ENCODE data around the gene MYH9.

The MYH9 gene

GRCh38 chr22:36319595-36320497, 67.9 kb downstream of the MYH9 start:
- in situ Hi-C loops (cut with MboI; ENCODE audit: low sequenced_read_pairs) = no loop called here

- in situ Hi-C loops (cut with MboI; ENCODE audit: low sequenced_read_pairs) = no loop called here
Measured at GRCh38 chr22:36318442-36318841, 69.3 kb downstream of the MYH9 start.

- in situ Hi-C loops (cut with MboI; ENCODE audit: low sequenced_read_pairs) = no loop called here
Measured at GRCh38 chr22:36317658-36318271, 70.0 kb downstream of the MYH9 start.

- in situ Hi-C loops (cut with MboI; ENCODE audit: low sequenced_read_pairs) = no loop called here
Measured at GRCh38 chr22:36316419-36316818, 71.3 kb downstream of the MYH9 start.

GRCh38 chr22:36315325-36315724, 72.4 kb downstream of the MYH9 start:
- in situ Hi-C loops (cut with MboI; ENCODE audit: low sequenced_read_pairs) = no loop called here

- in situ Hi-C loops (cut with MboI; ENCODE audit: low sequenced_read_pairs) = no loop called here
Measured at GRCh38 chr22:36311386-36312085, 76.2 kb downstream of the MYH9 start.

GRCh38 chr22:36308880-36309279, 78.9 kb downstream of the MYH9 start:
- in situ Hi-C loops (cut with MboI; ENCODE audit: low sequenced_read_pairs) = loop anchor here (10.0 kb wide), 1 partner anchor 156 kb away; no protein-coding TSS in a partner anchor

GRCh38 chr22:36306227-36306626, 81.5 kb downstream of the MYH9 start:
- in situ Hi-C loops (cut with MboI; ENCODE audit: low sequenced_read_pairs) = loop anchor here (10.0 kb wide), 1 partner anchor 159 kb away; no protein-coding TSS in a partner anchor

GRCh38 chr22:36305813-36306212, 82.0 kb downstream of the MYH9 start:
- in situ Hi-C loops (cut with MboI; ENCODE audit: low sequenced_read_pairs) = loop anchor here (10.0 kb wide), 1 partner anchor 159 kb away; no protein-coding TSS in a partner anchor

- in situ Hi-C loops (cut with MboI; ENCODE audit: low sequenced_read_pairs) = loop anchor here (10.0 kb wide), 1 partner anchor 160 kb away; no protein-coding TSS in a partner anchor
Measured at GRCh38 chr22:36304429-36304828, 83.3 kb downstream of the MYH9 start.

GRCh38 chr22:36303874-36304273, 83.9 kb downstream of the MYH9 start:
- in situ Hi-C loops (cut with MboI; ENCODE audit: low sequenced_read_pairs) = loop anchor here (10.0 kb wide), 1 partner anchor 161 kb away; no protein-coding TSS in a partner anchor

- in situ Hi-C loops (cut with MboI; ENCODE audit: low sequenced_read_pairs) = loop anchor here (10.0 kb wide), 1 partner anchor 162 kb away; no protein-coding TSS in a partner anchor
Measured at GRCh38 chr22:36303115-36303467, 84.7 kb downstream of the MYH9 start.

- in situ Hi-C loops (cut with MboI; ENCODE audit: low sequenced_read_pairs) = loop anchor here (10.0 kb wide), 1 partner anchor 162 kb away; no protein-coding TSS in a partner anchor
Measured at GRCh38 chr22:36302439-36303114, 85.2 kb downstream of the MYH9 start.

- in situ Hi-C loops (cut with MboI; ENCODE audit: low sequenced_read_pairs) = loop anchor here (10.0 kb wide), 1 partner anchor 163 kb away; no protein-coding TSS in a partner anchor
Measured at GRCh38 chr22:36301851-36302250, 85.9 kb downstream of the MYH9 start.

GRCh38 chr22:36301384-36301828, 86.4 kb downstream of the MYH9 start:
- in situ Hi-C loops (cut with MboI; ENCODE audit: low sequenced_read_pairs) = loop anchor here (10.0 kb wide), 1 partner anchor 163 kb away; no protein-coding TSS in a partner anchor

GRCh38 chr22:36300396-36301212, 87.2 kb downstream of the MYH9 start:
- in situ Hi-C loops (cut with MboI; ENCODE audit: low sequenced_read_pairs) = loop anchor here (10.0 kb wide), 1 partner anchor 164 kb away; no protein-coding TSS in a partner anchor

- in situ Hi-C loops (cut with MboI; ENCODE audit: low sequenced_read_pairs) = loop anchor here (10.0 kb wide), 1 partner anchor 165 kb away; no protein-coding TSS in a partner anchor
Measured at GRCh38 chr22:36299911-36300310, 87.9 kb downstream of the MYH9 start.

GRCh38 chr22:36299295-36299694, 88.5 kb downstream of the MYH9 start:
- in situ Hi-C loops (cut with MboI; ENCODE audit: low sequenced_read_pairs) = no loop called here

- in situ Hi-C loops (cut with MboI; ENCODE audit: low sequenced_read_pairs) = no loop called here
Measured at GRCh38 chr22:36298601-36299000, 89.2 kb downstream of the MYH9 start.

All from HL-60/S4 treated with retinoic acid at 250 ng/mL for 4 days and 3 days (cell line).